Right atrium auricular region (tissue), 2 donors: ENCODE results near the gene FGD5. TPM values are rescaled to one million over a fixed set of nuclear protein-coding genes. Genes with fewer than 3 reads are reported as not detected.
A peak's percentile ranks its signal among the peaks of the same experiment; 100 is the strongest.

Experiments used
- DNase-seq: peaks from one replicate; pipeline ENCODE4 v3.0.0-alpha.2; 2019; ENCODE audit warnings: low spot score
- H3K27ac ChIP-seq, 2 donors: fragments of 200-600 bp; sonication (generic); 1 replicate in 1 of 2; 2 replicates in 1 of 2; pipeline ENCODE4 v1.5.1; 2016 to 2019
- H3K27me3 ChIP-seq, 2 donors: fragments of 200-600 bp; sonication (generic); one replicate each; pipeline versions ENCODE4 v1.5.1 to v1.6.0; 2017 to 2019
- H3K36me3 ChIP-seq: fragments of 200-600 bp; sonication (generic); one replicate; pipeline ENCODE4 v1.5.1; 2016
- H3K4me1 ChIP-seq, 2 donors: fragments of 200-600 bp; sonication (generic); one replicate each; pipeline versions ENCODE4 v1.5.1 to v1.6.0; 2017 to 2019
- H3K4me3 ChIP-seq, 2 donors: fragments of 200-600 bp; sonication (generic); 1 replicate in 1 of 2; 2 replicates in 1 of 2; pipeline ENCODE4 v1.5.1; 2017 to 2019; ENCODE audit warnings: mild to moderate bottlenecking in 1 of 2, moderate library complexity in 1 of 2
- H3K9me3 ChIP-seq, 2 donors: fragments of 200-600 bp; sonication (generic); one replicate each; pipeline ENCODE4 v1.5.1; 2019
- CTCF ChIP-seq, 2 donors: fragments of 200-600 bp; sonication (generic); IDR thresholded peaks; one replicate each; pipeline ENCODE4 v1.5.1; 2019; ENCODE audit warnings: antibody characterized with exemption in 2 of 2
- total RNA-seq, 2 donors: library from RNA; depleted of rRNA; stranded (reverse); fragments of >200 nt; gene quantifications; one replicate each; pipeline ENCODE4 v1.1.0, GENCODE V29; 2016

The FGD5 gene
- total RNA-seq, 2 donors from 2014 or later = 9.6 to 18.8 TPM

- H3K27ac ChIP-seq = peak overlapping the region; percentile 79 to 85
Observed at GRCh38 chr3:14810070-14810791, 8.5 kb upstream of the FGD5 start.

GRCh38 chr3:14810801-14811661 lies 7.7 kb upstream of the FGD5 start:
- Histone ChIP-seq H3K27ac (peak overlapping the region; percentile 79 to 85), H3K4me1 (peaks cover 0 to 32% of the 10 kb centered on the region in 2 donors), H3K4me3 (peak overlapping the region; percentile 58 to 65), H3K27me3 (peaks cover 0 to 3% of the 10 kb centered on the region in 2 donors), H3K36me3 (no peaks in the 10 kb centered on the region), H3K9me3 (no peaks in the 10 kb centered on the region)
- TF ChIP-seq CTCF (IDR thresholded peaks at IDR 0.05) = no peak
- no peak for DNase-seq

More at GRCh38 chr3:14810070-14810791, 8.5 kb upstream of the FGD5 start:
- no peak for DNase-seq
- no peak for TF ChIP-seq CTCF (IDR thresholded peaks at IDR 0.05)
- Histone ChIP-seq H3K9me3 (no peaks in the 10 kb centered on the region), H3K27me3 (peaks cover 0 to 3% of the 10 kb centered on the region in 2 donors), H3K36me3 (no peaks in the 10 kb centered on the region), H3K4me1 (peaks cover 0 to 40% of the 10 kb centered on the region in 2 donors), H3K4me3 (peak overlapping the region; percentile 58 to 65)

- Histone ChIP-seq H3K4me3 (peak overlapping the region; percentile 58 to 65), H3K27me3 (peaks cover 0 to 3% of the 10 kb centered on the region in 2 donors), H3K9me3 (no peaks in the 10 kb centered on the region), H3K36me3 (no peaks in the 10 kb centered on the region), H3K27ac (peak overlapping the region; percentile 79 to 85), H3K4me1 (peaks cover 0 to 26% of the 10 kb centered on the region in 2 donors)
- no peak for DNase-seq
- no peak for TF ChIP-seq CTCF (IDR thresholded peaks at IDR 0.05)
Observed at GRCh38 chr3:14811684-14812083, 7.1 kb upstream of the FGD5 start.

GRCh38 chr3:14812196-14812790 lies 6.5 kb upstream of the FGD5 start:
- Histone ChIP-seq H3K36me3 (no peaks in the 10 kb centered on the region), H3K4me3 (peak overlapping the region; percentile 58 to 65), H3K4me1 (peaks cover 0 to 21% of the 10 kb centered on the region in 2 donors), H3K27ac (peak overlapping the region; percentile 40 to 79), H3K9me3 (no peaks in the 10 kb centered on the region), H3K27me3 (peaks cover 0 to 3% of the 10 kb centered on the region in 2 donors)
- DNase-seq = no peak
- no peak for TF ChIP-seq CTCF (IDR thresholded peaks at IDR 0.05)

- DNase-seq = no peak
- Histone ChIP-seq H3K36me3 (peaks cover 5% of the 10 kb centered on the region), H3K27me3 (peaks cover 0 to 3% of the 10 kb centered on the region in 2 donors), H3K4me3 (no peak overlapping the region), H3K27ac (no peak overlapping the region), H3K4me1 (peaks cover 0 to 21% of the 10 kb centered on the region in 2 donors), H3K9me3 (no peaks in the 10 kb centered on the region)
- TF ChIP-seq CTCF (IDR thresholded peaks at IDR 0.05) = no peak
Observed at GRCh38 chr3:14814411-14814871, 4.3 kb upstream of the FGD5 start.
